ENCODE measurements around the gene DOHH.
"Not testable (repeated sequence)": the region's sequence is repeated elsewhere in the genome, so short reads cannot be mapped to it uniquely, and the experiment has no call there.

DOHH gene

GRCh38 chr19:3459089-3459881 is 41.2 kb downstream of the DOHH start:
- DNase-seq (ENCODE audit: low read depth in 2 of 2): peak; percentile 41 to 42

DNA sequence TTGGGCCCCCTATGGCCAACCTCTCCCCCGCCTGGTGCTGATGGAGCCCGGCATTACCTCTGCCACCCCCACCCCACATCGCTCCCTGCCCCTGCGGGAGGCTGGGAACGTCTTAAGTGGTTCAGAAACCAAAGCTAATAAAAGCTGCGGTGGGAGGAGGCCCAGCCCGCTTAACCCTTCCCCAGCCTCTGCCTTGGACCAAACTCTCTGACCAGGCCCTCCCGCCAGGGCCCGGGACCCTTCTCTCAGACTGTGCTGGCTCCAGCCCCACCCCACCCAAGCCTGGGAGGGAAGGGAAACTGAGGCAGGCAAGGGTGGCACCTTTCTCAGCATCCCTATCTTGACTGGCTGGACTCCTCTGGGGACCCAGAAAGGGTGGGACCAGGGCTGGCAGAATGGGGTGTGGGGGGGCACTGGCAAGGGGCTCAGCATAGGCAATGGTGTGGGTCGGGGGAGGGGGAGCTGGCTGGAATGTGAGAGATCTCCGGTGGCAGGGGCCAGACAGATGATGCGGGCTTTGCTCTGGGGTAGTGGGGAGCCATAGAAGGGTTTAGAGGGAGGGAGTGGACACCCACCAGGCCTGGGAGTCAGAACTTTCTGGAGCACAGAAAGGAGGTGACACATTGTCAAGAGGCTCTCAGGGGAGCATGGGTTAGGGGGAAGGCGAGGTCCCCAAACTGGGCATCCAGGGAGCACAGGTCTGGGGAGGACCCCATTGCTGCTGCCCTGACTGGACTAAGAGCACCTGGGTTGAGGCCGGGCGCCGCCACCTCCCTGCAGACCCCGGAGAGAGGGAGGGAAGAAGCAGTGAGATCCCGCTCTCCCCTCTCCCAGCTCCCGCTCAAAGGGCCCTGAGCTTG is 42.0 kb downstream of the DOHH start:
- DNase-seq (ENCODE audit: low read depth in 2 of 2): no peak

- DNase-seq (ENCODE audit: low read depth in 2 of 2): no peak
Observed at GRCh38 chr19:3457528-3458228, 42.8 kb downstream of the DOHH start.

- no peak for DNase-seq (ENCODE audit: low read depth in 2 of 2)
Observed at GRCh38 chr19:3456925-3457527, 43.4 kb downstream of the DOHH start.

DNA sequence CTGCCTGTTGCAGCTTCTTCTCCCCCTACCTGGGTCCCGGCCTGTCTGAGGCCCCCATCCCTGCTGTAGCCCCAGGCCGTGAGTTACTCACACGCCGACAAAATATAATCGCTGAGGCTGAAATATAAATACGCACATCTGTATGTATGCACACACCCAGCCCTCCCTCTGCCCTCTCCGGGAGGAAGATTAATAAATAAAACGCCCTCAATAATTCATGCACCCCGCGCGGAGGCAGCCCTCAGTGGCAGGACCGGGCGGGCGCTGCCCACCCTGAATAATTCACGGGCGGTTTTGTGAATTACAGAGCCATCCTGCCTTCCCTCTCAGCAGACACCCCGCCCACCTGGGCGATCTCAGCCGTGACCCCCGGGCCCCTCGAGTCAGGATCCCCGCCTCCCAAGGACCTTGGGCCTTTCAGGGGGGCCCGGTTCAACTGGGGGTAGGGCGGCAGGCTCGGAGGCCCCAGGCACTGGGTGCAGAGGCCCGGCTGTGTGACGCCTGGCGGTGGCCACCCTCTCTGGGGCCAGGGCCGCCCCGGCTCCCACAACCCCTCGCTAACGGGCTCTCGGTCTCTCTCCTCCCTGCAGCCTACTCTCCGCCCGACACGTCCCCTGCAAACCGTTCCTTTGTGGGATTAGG is 44.4 kb downstream of the DOHH start:
- DNase-seq (ENCODE audit: low read depth in 2 of 2): no peak

DNA sequence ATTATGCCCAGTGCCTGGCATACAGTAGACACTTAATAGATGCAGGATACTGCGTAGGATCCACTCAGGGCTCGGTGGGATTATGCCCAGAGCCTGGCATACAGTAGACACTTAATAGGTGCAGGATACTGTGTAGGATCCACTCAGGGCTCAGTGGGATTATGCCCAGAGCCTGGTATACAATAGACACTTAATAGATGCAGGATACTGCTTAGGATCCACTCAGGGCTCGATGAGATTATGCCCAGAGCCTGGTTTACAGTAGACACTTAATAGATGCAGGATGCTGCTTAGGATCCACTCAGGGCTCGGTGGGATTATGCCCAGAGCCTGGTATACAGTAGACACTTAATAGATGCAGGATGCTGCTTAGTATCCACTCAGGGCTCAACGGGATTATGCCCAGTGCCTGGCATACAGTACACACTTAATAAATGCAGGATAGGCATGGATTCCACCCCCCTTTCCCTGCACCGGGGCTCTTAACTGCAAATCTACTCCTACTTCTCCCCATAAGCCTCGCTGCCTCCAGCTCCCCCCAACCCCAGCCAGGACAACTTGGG is 45.0 kb downstream of the DOHH start:
- no peak for DNase-seq (ENCODE audit: low read depth in 2 of 2)

DNA sequence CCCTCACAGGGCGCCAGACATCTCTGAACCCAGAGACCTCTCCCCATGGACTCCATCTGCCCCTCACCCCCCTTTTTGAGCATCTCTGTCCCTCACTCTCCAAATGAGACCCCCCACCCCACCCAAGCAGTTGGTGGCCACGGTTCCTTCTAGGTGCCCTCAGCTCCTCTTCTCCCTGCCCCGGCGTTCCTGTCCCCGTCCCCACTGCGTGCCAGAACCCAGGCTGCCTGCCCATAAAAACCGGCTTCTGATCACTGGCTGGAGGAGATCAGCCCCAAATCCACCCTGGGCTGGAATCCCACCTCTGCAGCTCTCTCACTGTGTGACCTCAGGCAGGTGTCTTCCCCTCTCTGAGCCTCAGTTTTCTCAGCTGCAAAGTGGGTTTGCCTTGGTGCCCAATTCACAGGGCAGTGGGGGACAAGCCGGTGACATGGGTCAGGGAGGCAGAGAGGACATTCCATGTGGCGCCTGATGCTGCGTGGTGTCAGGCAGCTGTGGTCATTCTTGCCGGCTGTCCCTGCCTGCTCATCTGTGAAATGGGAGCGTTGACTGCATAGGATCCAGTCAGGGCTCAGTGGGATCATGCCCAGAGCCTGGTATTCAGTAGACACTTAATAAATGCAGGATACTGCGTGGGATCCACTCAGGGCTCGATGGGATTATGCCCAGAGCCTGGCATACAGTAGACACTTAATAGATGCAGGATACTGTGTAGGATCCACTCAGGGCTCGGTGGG is 45.6 kb downstream of the DOHH start:
- DNase-seq (ENCODE audit: low read depth in 2 of 2): no peak

- no peak for DNase-seq (ENCODE audit: low read depth in 2 of 2)
Observed at GRCh38 chr19:3453840-3454239, 46.6 kb downstream of the DOHH start.

DNA sequence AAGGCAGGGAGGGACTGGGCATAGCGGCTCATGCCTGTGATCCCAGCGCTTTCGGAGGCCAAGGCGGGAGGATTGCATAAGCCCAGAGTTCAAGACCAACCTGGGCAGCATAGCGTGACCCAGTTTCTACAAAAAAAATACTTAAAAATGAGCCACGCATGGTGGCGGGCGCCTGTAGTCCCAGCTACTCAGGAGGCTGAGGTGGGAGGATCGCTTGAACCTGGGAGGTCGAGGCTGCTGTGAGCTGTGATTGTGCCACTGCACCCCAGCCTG is 47.6 kb downstream of the DOHH start:
- not testable (repeated sequence) for DNase-seq (ENCODE audit: low read depth in 2 of 2)

GRCh38 chr19:3452171-3452941 is 48.1 kb downstream of the DOHH start:
- DNase-seq (ENCODE audit: low read depth in 2 of 2): no peak

- DNase-seq (ENCODE audit: low read depth in 2 of 2): no peak
Observed at GRCh38 chr19:3451451-3451866, 49.0 kb downstream of the DOHH start.

DNA sequence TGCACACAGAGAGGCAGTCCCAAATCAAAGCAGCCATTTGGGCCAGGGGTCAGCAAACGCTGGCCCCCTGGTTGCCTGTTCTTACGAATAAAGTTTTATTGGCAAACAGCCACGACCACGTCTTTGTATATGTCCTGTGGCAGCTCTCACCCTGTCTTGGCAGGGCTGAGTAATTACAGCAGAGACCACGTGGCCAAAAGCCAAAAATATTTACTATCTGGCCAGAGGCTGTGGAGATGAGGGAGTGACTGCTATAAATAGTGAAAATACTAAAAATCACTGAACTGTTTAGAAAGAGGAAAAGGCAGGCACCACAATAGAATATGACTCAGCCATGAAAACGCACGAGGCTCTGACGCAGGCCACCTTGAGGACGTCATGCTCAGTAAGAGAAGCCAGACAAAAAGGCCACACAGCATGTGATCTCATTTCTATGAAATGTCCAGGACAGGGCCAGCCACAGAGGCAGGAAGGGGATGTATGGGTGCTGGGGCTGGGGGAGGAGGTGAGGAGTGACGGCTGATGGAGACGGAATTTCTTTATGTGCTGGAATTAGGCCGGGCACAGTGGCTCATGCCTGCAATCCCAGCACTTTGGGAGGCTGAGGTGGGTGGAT is 49.6 kb downstream of the DOHH start:
- peak; percentile 98 for DNase-seq (ENCODE audit: low read depth in 2 of 2)

- DNase-seq (ENCODE audit: low read depth in 2 of 2): no peak
Observed at GRCh38 chr19:3448616-3449334, 51.7 kb downstream of the DOHH start.

DNA sequence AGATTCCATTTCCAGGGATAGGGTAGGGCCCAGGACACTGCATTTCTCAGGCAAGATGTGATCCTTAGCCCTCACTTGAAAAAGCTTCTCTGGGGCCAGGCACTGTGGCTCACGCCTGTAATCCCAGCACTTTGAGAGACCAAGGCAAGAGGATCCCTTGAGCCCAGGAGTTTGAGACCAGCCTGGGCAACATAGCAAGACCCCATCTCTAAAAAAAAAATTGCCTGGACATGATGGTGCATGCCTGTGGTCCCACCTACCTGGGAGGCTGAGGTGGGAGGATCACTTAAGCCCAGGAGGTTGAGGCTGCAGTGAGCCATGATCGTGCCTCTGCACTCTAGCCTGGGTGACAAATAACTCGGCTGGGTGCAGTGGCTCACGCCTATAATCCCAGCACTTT is 53.8 kb downstream of the DOHH start:
- DNase-seq (ENCODE audit: low read depth in 2 of 2): not testable (repeated sequence)

GRCh38 chr19:3444695-3445234 is 55.7 kb downstream of the DOHH start:
- no peak for DNase-seq (ENCODE audit: low read depth in 2 of 2)

GRCh38 chr19:3443840-3444694 is 56.4 kb downstream of the DOHH start:
- no peak for DNase-seq (ENCODE audit: low read depth in 2 of 2)

DNA sequence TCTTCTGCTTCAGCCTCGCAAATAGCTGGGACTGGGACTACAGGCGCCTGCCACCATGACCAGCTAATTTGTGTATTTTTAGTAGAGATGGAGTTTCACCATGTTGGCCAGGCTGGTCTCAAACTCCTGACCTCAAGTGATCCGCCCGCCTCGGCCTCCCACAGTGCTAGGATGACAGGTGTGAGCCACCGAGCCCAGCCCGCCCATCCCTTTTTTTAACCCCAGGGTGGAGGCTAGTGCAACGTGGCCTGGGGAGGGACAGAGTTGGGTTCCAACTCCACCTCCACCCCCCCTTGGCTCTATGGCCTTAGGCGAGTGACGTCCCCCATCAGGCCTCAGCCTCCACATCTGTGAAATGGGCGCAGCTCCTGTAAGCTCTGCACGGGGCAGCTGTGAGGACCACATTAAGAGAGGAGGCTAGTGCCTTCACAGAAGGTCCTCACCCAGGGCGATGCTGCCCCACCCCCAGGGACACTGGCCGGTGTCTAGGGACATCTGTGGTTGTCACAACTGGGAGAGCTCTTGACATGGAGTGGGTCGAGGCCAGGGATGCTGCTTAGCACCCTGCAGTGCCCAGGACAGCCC is 57.9 kb downstream of the DOHH start:
- no peak for DNase-seq (ENCODE audit: low read depth in 2 of 2)
